Measurements from ENCODE around the gene MRGPRD. TPM values are rescaled to one million over a fixed set of nuclear protein-coding genes. Genes with fewer than 3 reads are reported as not detected.
"Not testable (repeated sequence)": the region's sequence is repeated elsewhere in the genome, so short reads cannot be mapped to it uniquely, and the experiment has no call there.

The MRGPRD gene
- total and polyA plus RNA-seq, 11 donors: not detected

DNA sequence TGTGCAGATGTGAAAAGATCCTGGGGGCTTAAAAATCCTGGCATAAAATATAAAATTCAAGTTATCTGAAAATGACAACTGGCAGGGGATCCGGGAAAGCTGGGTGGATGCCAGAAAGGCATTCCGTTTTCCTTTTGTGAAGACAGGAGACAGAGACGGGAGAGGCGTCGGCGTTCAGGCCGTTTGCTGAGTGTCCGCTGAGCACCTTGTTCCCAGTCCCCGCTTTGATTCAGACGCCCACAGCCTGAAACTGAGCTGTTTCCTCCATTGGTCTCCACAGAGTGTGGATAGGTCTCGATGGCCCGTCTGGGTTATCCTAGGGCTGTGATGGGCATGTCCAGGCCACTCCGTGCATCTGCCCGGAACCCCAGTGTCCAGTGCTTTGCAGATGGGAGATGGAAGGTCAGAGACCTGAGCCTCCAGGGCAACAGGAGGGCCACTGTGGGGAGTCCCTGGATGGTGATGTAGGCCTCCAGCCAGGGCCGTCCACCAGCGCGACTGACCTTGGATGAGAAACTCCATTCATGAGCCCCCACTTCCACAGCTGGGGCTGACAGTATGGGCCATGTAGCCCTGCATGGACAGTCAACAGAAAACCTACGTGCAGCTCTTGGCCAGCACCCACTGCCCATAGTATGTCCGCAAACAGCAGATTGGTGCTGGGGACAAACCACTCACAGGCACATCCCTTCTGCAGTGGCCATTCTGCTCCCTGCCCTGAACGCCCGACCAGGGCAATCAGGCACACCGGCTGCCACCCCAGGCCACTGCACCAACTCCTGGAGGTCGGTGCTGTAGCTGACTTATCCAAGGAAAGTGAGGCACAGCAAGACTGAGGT is 20.7 kb upstream of the MRGPRD start:
- Histone ChIP-seq H3K27me3 (no peaks in the 10 kb centered on the region), H3K4me1 (peaks cover 0 to 23% (median 10%) of the 10 kb centered on the region in 12 donors), H3K36me3 (peaks cover 0 to 19% (median 0%) of the 10 kb centered on the region in 9 donors), H3K27ac (peak overlapping the region in 7 of 12 donors; percentile 25 to 93 (median 41)), H3K9me3 (no peaks in the 10 kb centered on the region), H3K4me3 (no peak overlapping the region)
- 87 to 93% (median 88%) methylated on average over 22 to 23 of the region's 23 CpGs for WGBS, 4 donors
- intact Hi-C loops (cut with DNase I): no loop called here
- DNase-seq (peak in 1 of 5 donors; percentile 13), ATAC-seq (no peak)
- TF ChIP-seq POLR2A (IDR thresholded peaks at IDR 0.05): no peak
- TF ChIP-seq, protein P1, sequence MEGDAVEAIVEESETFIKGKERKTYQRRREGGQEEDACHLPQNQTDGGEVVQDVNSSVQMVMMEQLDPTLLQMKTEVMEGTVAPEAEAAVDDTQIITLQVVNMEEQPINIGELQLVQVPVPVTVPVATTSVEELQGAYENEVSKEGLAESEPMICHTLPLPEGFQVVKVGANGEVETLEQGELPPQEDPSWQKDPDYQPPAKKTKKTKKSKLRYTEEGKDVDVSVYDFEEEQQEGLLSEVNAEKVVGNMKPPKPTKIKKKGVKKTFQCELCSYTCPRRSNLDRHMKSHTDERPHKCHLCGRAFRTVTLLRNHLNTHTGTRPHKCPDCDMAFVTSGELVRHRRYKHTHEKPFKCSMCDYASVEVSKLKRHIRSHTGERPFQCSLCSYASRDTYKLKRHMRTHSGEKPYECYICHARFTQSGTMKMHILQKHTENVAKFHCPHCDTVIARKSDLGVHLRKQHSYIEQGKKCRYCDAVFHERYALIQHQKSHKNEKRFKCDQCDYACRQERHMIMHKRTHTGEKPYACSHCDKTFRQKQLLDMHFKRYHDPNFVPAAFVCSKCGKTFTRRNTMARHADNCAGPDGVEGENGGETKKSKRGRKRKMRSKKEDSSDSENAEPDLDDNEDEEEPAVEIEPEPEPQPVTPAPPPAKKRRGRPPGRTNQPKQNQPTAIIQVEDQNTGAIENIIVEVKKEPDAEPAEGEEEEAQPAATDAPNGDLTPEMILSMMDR (IDR thresholded peaks at IDR 0.05): no peak

- Histone ChIP-seq H3K27me3 (no peaks in the 10 kb centered on the region), H3K4me1 (peaks cover 0 to 23% (median 10%) of the 10 kb centered on the region in 12 donors)
Measured at GRCh38 chr11:69000831-69001242, 20.1 kb upstream of the MRGPRD start.

GRCh38 chr11:69000391-69000790 is 19.6 kb upstream of the MRGPRD start:
- Histone ChIP-seq H3K4me1 (peaks cover 0 to 23% (median 10%) of the 10 kb centered on the region in 12 donors), H3K36me3 (peaks cover 0 to 13% (median 0%) of the 10 kb centered on the region in 9 donors), H3K27me3 (no peaks in the 10 kb centered on the region), H3K4me3 (no peak overlapping the region), H3K9me3 (no peaks in the 10 kb centered on the region), H3K27ac (peak overlapping the region in 6 of 12 donors; percentile 31 to 93 (median 40))
- intact Hi-C loops (cut with DNase I): no loop called here
- ATAC-seq (no peak), DNase-seq (peak in 1 of 5 donors; percentile 6)
- TF ChIP-seq, protein P1 (IDR thresholded peaks at IDR 0.05): no peak
- TF ChIP-seq POLR2A (IDR thresholded peaks at IDR 0.05): no peak
- 84 to 89% (median 86%) methylated on average over 5 of the region's 5 CpGs for WGBS, 4 donors

More at GRCh38 chr11:69000831-69001242, 20.1 kb upstream of the MRGPRD start:
- Histone ChIP-seq H3K36me3 (peaks cover 0 to 17% (median 0%) of the 10 kb centered on the region in 9 donors), H3K9me3 (no peaks in the 10 kb centered on the region), H3K27ac (peak overlapping the region in 7 of 12 donors; percentile 25 to 93 (median 41)), H3K4me3 (no peak overlapping the region)
- peak in 1 of 5 donors; percentile 17 for DNase-seq
- ATAC-seq: peak in 3 of 4 donors; percentile 11 to 54 (median 53)
- intact Hi-C loops (cut with DNase I): no loop called here
- no peak for TF ChIP-seq POLR2A (IDR thresholded peaks at IDR 0.05)
- TF ChIP-seq, protein P1 (IDR thresholded peaks at IDR 0.05): peak in 10 of 12 donors; percentile 15 to 47 (median 26)
- WGBS, 4 donors: 66 to 74% (median 69%) methylated on average over 6 to 8 of the region's 8 CpGs

- H3K36me3 ChIP-seq; ATAC-seq; H3K4me3 ChIP-seq; H3K27me3 ChIP-seq; H3K9me3 ChIP-seq; intact Hi-C loops (cut with DNase I): not testable (repeated sequence)
- peak in 1 of 5 donors; percentile 12 for DNase-seq
- WGBS, 4 donors: 93 to 98% (median 94%) methylated on average over 12 of the region's 12 CpGs
- Histone ChIP-seq H3K4me1 (peaks cover 0 to 23% (median 10%) of the 10 kb centered on the region in 12 donors), H3K27ac (peak overlapping the region in 5 of 12 donors; percentile 31 to 93 (median 39))
Measured at GRCh38 chr11:68999748-69000355, 19.1 kb upstream of the MRGPRD start.
